Measurements from ENCODE around the gene ZBTB16. TPM values are rescaled to one million over a fixed set of nuclear protein-coding genes. Genes with fewer than 3 reads are reported as not detected.

Gene ZBTB16
- polyA plus RNA-seq, 1 donor (not counting 4 experiments of a cell fraction or from before 2014, with no cell fraction given): 0.18 TPM

GRCh38 chr11:114098927-114099326 lies 39.4 kb downstream of the ZBTB16 start:
- H3K27me3 ChIP-seq (ENCODE audit: control insufficient read depth, extremely low read depth, insufficient read depth, low read length): peaks cover 8% of the 10 kb centered on the region
- H3K4me3 ChIP-seq (ENCODE audit: control insufficient read depth in 2 of 3, extremely low read depth in 1 of 3, insufficient read depth in 2 of 3, low read depth in 1 of 3, low read length in 3 of 3): no peak overlapping the region
- H2AFZ ChIP-seq (ENCODE audit: control insufficient read depth, low read length): no peak overlapping the region
- no peaks in the 10 kb centered on the region for H3K4me1 ChIP-seq (ENCODE audit: control insufficient read depth, extremely low read depth, insufficient read depth, low read length)
- DNase-seq (ENCODE audit: low read depth, low spot score) (no peak), FAIRE-seq (no peak)
- H3K9ac ChIP-seq (ENCODE audit: control insufficient read depth, extremely low read depth, insufficient read depth, low read length): no peak overlapping the region
- no peak overlapping the region for H3K27ac ChIP-seq (ENCODE audit: control insufficient read depth, insufficient read depth, low read length)
- H3K9me3 ChIP-seq (ENCODE audit: control insufficient read depth, low read depth, low read length): no peaks in the 10 kb centered on the region
- dilution Hi-C loops (cut with MboI; ENCODE audit: extremely low pct_ligation_motif_present, low sequenced_read_pairs): no loop called here
- H3K79me2 ChIP-seq (ENCODE audit: control insufficient read depth, insufficient read depth, low read length): no peaks in the 10 kb centered on the region
- H4K20me1 ChIP-seq (ENCODE audit: control insufficient read depth, extremely low read depth, insufficient read depth, low read length): no peaks in the 10 kb centered on the region
- H3K36me3 ChIP-seq (ENCODE audit: control insufficient read depth in 2 of 2, extremely low read depth in 1 of 2, insufficient read depth in 2 of 2, low read length in 2 of 2): no peaks in the 10 kb centered on the region
- H3K4me2 ChIP-seq (ENCODE audit: control insufficient read depth, extremely low read depth, insufficient read depth, low read depth, low read length): no peak overlapping the region
- TF ChIP-seq EZH2 (IDR thresholded peaks at IDR 0.05; ENCODE audit: low read length) (no peak), CTCF (optimal IDR thresholded peaks at IDR 0.05 in 1 of 3, IDR thresholded peaks at IDR 0.05 in 1 of 3, conservative IDR thresholded peaks at IDR 0.05 in 1 of 3; ENCODE audit: extremely low read depth in 1 of 3, insufficient read depth in 2 of 3, low read length in 3 of 3) (no peak)
- H3K9me1 ChIP-seq (ENCODE audit: control insufficient read depth, extremely low read depth, insufficient read depth, low read length): no peaks in the 10 kb centered on the region

- H3K79me2 ChIP-seq (ENCODE audit: control insufficient read depth, insufficient read depth, low read length): no peaks in the 10 kb centered on the region
- no peaks in the 10 kb centered on the region for H3K9me3 ChIP-seq (ENCODE audit: control insufficient read depth, low read depth, low read length)
- dilution Hi-C loops (cut with MboI; ENCODE audit: extremely low pct_ligation_motif_present, low sequenced_read_pairs): no loop called here
- no peak overlapping the region for H3K27ac ChIP-seq (ENCODE audit: control insufficient read depth, insufficient read depth, low read length)
- no peaks in the 10 kb centered on the region for H3K9me1 ChIP-seq (ENCODE audit: control insufficient read depth, extremely low read depth, insufficient read depth, low read length)
- H3K9ac ChIP-seq (ENCODE audit: control insufficient read depth, extremely low read depth, insufficient read depth, low read length): no peak overlapping the region
- H3K4me3 ChIP-seq (ENCODE audit: control insufficient read depth in 2 of 3, extremely low read depth in 1 of 3, insufficient read depth in 2 of 3, low read depth in 1 of 3, low read length in 3 of 3): no peak overlapping the region
- no peak overlapping the region for H3K4me2 ChIP-seq (ENCODE audit: control insufficient read depth, extremely low read depth, insufficient read depth, low read depth, low read length)
- TF ChIP-seq EZH2 (IDR thresholded peaks at IDR 0.05; ENCODE audit: low read length): no peak
- TF ChIP-seq CTCF (optimal IDR thresholded peaks at IDR 0.05 in 1 of 3, IDR thresholded peaks at IDR 0.05 in 1 of 3, conservative IDR thresholded peaks at IDR 0.05 in 1 of 3; ENCODE audit: extremely low read depth in 1 of 3, insufficient read depth in 2 of 3, low read length in 3 of 3): no peak
- no peaks in the 10 kb centered on the region for H4K20me1 ChIP-seq (ENCODE audit: control insufficient read depth, extremely low read depth, insufficient read depth, low read length)
- no peaks in the 10 kb centered on the region for H3K36me3 ChIP-seq (ENCODE audit: control insufficient read depth in 2 of 2, extremely low read depth in 1 of 2, insufficient read depth in 2 of 2, low read length in 2 of 2)
- H3K4me1 ChIP-seq (ENCODE audit: control insufficient read depth, extremely low read depth, insufficient read depth, low read length): no peaks in the 10 kb centered on the region
- DNase-seq (ENCODE audit: low read depth, low spot score): no peak
- FAIRE-seq: no peak
- H2AFZ ChIP-seq (ENCODE audit: control insufficient read depth, low read length): no peak overlapping the region
- peaks cover 8% of the 10 kb centered on the region for H3K27me3 ChIP-seq (ENCODE audit: control insufficient read depth, extremely low read depth, insufficient read depth, low read length)
These were observed 40.1 kb downstream of the ZBTB16 start for GRCh38 chr11:114099392-114100178.
